ENCODE measurements around the gene ANGPTL8.

DNA sequence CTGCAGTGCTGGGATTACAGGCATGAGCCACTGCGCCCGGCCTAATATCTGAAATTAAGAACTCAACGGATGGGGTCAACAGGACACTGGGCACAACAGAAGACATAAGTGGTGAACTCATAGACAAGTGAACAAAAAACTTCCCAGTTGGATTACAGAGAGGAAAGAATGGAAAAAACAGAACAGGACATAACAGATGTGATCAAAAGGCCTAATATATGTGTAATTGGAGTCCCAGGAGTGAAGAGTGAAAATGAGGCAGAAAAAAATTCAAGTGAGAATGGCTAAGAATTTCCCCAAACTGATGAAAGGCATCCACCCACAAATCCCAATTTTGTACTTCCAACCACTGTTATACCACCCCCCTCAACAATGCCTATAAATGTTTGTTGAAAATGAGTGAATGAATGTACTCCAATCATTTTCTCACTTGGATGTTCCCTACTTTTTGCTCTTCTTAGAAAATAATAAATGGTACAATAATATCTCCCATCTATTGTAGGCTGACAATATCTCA, 18.3 kb upstream of the ANGPTL8 start:
- TF ChIP-seq POLR2AphosphoS5 (IDR thresholded peaks at IDR 0.05) = no peak
- TF ChIP-seq, protein P1, sequence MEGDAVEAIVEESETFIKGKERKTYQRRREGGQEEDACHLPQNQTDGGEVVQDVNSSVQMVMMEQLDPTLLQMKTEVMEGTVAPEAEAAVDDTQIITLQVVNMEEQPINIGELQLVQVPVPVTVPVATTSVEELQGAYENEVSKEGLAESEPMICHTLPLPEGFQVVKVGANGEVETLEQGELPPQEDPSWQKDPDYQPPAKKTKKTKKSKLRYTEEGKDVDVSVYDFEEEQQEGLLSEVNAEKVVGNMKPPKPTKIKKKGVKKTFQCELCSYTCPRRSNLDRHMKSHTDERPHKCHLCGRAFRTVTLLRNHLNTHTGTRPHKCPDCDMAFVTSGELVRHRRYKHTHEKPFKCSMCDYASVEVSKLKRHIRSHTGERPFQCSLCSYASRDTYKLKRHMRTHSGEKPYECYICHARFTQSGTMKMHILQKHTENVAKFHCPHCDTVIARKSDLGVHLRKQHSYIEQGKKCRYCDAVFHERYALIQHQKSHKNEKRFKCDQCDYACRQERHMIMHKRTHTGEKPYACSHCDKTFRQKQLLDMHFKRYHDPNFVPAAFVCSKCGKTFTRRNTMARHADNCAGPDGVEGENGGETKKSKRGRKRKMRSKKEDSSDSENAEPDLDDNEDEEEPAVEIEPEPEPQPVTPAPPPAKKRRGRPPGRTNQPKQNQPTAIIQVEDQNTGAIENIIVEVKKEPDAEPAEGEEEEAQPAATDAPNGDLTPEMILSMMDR (IDR thresholded peaks at IDR 0.05 in 8 of 11, conservative IDR thresholded peaks at IDR 0.05 in 3 of 11) = no peak
